ENCODE measurements around the gene AOAH.

DNA sequence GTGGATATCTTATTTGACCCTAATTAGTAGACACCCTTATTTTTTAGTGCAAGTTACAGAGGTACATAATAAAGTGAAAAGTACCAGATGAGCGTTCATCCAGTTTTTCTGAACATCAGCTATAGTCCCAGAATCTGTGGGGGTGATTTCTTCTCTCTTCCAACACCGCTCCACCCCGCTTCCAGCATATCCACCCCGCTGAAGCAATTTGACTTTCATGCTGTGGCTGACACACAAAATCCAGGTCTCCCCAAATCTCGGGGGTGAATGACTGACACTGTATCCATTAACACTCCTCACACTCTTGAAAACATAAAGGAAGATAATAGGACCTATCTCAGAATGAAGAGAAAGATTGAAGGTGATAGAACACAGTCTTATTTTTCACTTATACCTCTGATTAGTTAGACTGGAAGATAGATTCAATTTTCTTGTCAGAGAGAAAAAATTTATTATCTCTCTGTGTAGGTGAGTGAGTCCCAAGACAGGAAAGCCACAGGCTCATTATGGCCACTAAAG is 191.3 kb downstream of the AOAH start:
- TF ChIP-seq, protein P1, sequence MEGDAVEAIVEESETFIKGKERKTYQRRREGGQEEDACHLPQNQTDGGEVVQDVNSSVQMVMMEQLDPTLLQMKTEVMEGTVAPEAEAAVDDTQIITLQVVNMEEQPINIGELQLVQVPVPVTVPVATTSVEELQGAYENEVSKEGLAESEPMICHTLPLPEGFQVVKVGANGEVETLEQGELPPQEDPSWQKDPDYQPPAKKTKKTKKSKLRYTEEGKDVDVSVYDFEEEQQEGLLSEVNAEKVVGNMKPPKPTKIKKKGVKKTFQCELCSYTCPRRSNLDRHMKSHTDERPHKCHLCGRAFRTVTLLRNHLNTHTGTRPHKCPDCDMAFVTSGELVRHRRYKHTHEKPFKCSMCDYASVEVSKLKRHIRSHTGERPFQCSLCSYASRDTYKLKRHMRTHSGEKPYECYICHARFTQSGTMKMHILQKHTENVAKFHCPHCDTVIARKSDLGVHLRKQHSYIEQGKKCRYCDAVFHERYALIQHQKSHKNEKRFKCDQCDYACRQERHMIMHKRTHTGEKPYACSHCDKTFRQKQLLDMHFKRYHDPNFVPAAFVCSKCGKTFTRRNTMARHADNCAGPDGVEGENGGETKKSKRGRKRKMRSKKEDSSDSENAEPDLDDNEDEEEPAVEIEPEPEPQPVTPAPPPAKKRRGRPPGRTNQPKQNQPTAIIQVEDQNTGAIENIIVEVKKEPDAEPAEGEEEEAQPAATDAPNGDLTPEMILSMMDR (IDR thresholded peaks at IDR 0.05), result no peak
- no peak for TF ChIP-seq POLR2A (IDR thresholded peaks at IDR 0.05)
